Stimulated activated CD8-positive, alpha-beta memory T cell treated with anti-CD3 and anti-CD28 coated beads, Interleukin-4, amount 100 ng/mL, for 1 hour (primary cell): Measurements from ENCODE around the gene AXL.
A peak's percentile ranks its signal among the peaks of the same experiment; 100 is the strongest.

Experiments
- DNase-seq, 2 donors: peaks; one replicate each; pipeline ENCODE4 v3.0.0-alpha.2; 2020; ENCODE audit warnings: low read depth in 2 of 2, low spot score in 1 of 2

AXL gene

GRCh38 chr19:41305927-41306793 is 87.1 kb downstream of the AXL start:
- DNase-seq: no peak

- DNase-seq: no peak
Measured at GRCh38 chr19:41307090-41307875, 88.3 kb downstream of the AXL start.

- DNase-seq: no peak
Measured at GRCh38 chr19:41307954-41308449, 89.0 kb downstream of the AXL start.

GRCh38 chr19:41308450-41309179 is 89.6 kb downstream of the AXL start:
- DNase-seq: peak; percentile 93 to 97

GRCh38 chr19:41309180-41310032 is 90.4 kb downstream of the AXL start:
- no peak for DNase-seq

- peak; percentile 68 to 82 for DNase-seq
Measured at GRCh38 chr19:41310033-41310831, 91.2 kb downstream of the AXL start, which contains the start of gene CCDC97. Gene CCDC97, plus strand, starts transcription at chr19:41310172. Its CDS starts 139 bp downstream, at chr19:41310311.

- DNase-seq: no peak
Measured at GRCh38 chr19:41311072-41311471, 92.0 kb downstream of the AXL start.
